HG03432 (cell line): ENCODE data around the gene LCOR.
A peak's percentile ranks its signal among the peaks of the same experiment; 100 is the strongest.
"Not testable (repeated sequence)": the region's sequence is repeated elsewhere in the genome, so short reads cannot be mapped to it uniquely, and the experiment has no call there.

Experiments used
- ATAC-seq: cut with Tn5 transposase; IDR thresholded peaks from one replicate; pipeline ENCODE4 v1.9.1; 2021; ENCODE audit warnings: mild to moderate bottlenecking, moderate library complexity; ENCODE audit not compliant: unreplicated experiment

LCOR gene

GRCh38 chr10:97028126-97028831 lies 196.2 kb downstream of the LCOR start:
- no peak for ATAC-seq

GRCh38 chr10:97028832-97029178 lies 196.7 kb downstream of the LCOR start:
- ATAC-seq, result no peak

GRCh38 chr10:97029271-97029670 lies 197.2 kb downstream of the LCOR start:
- no peak for ATAC-seq

- ATAC-seq, result no peak
Measured at GRCh38 chr10:97030894-97031293, 198.8 kb downstream of the LCOR start.

GRCh38 chr10:97031459-97031858 lies 199.4 kb downstream of the LCOR start:
- ATAC-seq, result no peak

- no peak for ATAC-seq
Measured at GRCh38 chr10:97032624-97033023, 200.5 kb downstream of the LCOR start.

- not testable (repeated sequence) for ATAC-seq
Measured at GRCh38 chr10:97033841-97034240, 201.7 kb downstream of the LCOR start.

GRCh38 chr10:97034301-97034700 lies 202.2 kb downstream of the LCOR start:
- no peak for ATAC-seq

GRCh38 chr10:97034958-97035769 lies 203.1 kb downstream of the LCOR start:
- no peak for ATAC-seq

- peak; percentile 75 for ATAC-seq
Measured at GRCh38 chr10:97037365-97038361, 205.6 kb downstream of the LCOR start.

GRCh38 chr10:97038688-97039087 lies 206.6 kb downstream of the LCOR start:
- ATAC-seq, result no peak

- no peak for ATAC-seq
Measured at GRCh38 chr10:97039538-97040247, 207.6 kb downstream of the LCOR start.

GRCh38 chr10:97040248-97040584 lies 208.1 kb downstream of the LCOR start:
- no peak for ATAC-seq

- no peak for ATAC-seq
Measured at GRCh38 chr10:97040706-97041105, 208.6 kb downstream of the LCOR start.

GRCh38 chr10:97042081-97042480 lies 210.0 kb downstream of the LCOR start:
- no peak for ATAC-seq

GRCh38 chr10:97042716-97043562 lies 210.8 kb downstream of the LCOR start:
- no peak for ATAC-seq

GRCh38 chr10:97043563-97043855 lies 211.4 kb downstream of the LCOR start:
- no peak for ATAC-seq
